HTR-8/SVneo (cell line): ENCODE results near the gene UPK3A.

Source experiments
- DNase-seq: peaks from one replicate; pipeline ENCODE4 v3.0.0; 2011; ENCODE audit warnings: low spot score, mixed read lengths; ENCODE audit not compliant: insufficient read length
- FAIRE-seq: peaks from 2 replicates; lab custom pipeline; 2011; peaks lifted over from hg19 to GRCh38; lab: Jason Lieb, UNC

The UPK3A gene

DNA sequence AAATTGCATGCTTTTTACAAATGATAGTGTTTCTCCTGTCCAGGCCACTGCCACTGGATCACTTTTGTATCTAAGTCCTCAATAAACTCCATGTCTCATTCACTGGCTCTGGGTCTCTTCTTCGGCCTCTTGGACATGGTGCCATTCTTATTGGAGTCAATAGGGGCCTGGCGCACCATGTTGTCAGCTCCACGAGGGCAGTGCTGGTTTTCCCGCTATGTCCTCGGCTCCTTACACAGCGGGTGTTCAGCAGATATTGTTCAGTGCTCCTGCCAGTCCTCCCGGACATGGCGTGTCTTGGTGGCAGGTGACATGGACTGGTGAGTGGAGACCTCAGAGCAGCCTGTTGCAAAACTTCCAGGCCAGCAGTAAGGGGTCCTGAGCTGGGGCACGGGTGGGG is 21.4 kb downstream of the UPK3A start:
- DNase-seq: no peak
- no peak for FAIRE-seq

DNA sequence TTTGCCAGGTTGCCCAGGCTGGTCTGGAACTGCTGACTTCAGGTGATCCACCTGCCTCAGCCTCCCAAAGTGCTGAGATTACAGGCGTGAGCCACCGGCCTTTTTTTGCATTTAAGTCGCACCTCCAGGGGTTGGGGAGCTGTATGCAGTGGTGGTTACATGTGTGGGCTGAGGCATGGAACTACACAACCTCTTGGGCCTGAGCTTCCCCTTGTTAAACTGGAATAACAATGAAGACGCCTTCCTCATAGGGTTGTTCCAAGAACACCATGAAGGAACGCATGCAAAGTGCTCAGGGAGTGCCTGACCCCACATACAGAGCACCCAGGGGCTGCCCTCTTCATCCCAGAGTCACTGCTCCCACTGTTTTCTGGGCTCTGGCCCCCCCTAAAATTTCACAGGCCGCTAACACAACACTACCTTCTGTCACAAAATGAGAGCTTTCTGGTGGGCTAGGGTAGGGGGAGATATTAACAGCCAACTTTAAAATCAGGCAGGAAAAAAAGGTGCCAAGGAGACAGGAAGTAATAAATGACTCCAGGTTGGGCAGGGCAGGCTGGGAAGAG is 23.7 kb downstream of the UPK3A start:
- DNase-seq (no peak), FAIRE-seq (no peak)

DNA sequence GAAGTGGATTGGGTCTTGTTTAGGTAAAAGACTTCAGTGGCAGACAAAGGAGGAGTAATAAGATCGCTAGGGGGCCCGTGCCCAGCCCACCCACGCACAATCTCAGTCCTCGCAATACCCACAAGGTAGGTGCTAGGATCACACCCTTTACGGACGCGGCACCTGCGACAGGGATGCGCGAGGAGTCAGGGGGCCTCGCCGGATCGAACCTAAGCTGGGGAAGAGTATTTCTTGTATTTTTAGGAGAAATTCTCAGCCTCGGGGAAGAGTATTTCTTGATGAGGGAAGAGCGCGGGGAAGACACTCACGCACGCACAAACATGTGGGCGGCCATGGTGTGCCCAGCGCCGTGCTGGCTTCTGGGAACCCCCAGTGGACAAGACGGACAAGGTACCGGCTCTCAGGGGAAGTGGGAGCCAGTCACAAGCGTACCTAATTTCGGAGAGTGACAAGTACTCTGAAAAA is 24.2 kb downstream of the UPK3A start:
- FAIRE-seq (no peak), DNase-seq (no peak)

DNA sequence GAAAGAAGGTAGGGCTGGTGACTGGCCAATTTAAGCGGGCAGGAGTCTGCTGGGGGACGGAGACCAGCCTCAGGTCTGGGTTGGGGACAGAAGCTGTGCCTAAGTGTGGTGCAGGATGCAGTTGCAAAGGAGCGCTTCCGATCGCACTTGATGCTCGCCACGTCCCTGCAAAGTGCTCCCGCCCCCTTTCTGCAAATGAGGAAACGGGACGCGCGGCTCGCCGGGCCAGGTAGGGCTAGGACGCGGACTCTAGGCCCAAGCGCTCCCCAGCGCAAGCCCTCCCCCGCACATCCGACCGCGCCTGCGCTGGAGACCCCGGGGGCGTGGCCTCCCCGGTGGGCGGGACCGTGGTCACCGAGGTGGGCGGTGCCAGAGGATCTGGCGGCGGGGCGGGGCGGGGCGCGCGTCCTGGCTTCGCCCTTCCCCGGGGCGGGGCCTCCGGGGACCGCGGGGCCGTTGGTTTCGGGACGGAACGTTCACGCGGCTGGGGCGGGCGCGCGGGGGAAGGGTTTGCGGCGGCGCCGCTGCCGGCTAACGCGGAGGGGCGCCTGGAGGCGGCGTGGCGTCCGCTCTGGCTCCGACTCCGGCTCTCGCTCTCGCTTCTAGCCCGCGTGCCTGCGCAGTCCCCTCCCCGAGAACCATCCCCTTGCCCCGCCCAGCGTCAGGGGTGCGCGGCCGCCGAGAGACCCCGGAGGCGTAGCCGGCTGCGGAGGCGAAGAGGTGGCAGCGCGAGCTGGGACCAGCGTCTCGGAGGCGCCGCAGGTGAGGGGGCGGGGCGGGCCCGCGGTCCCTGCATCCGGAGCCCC is 24.9 kb downstream of the UPK3A start, which contains the start of gene FAM118A:
FAM118A (plus strand) TSS at position 513 of the 806 bp plus-strand sequence. CDS start 12,446 bp downstream, outside the sequence.
- FAIRE-seq: peak; percentile 88
- peak; percentile 81 for DNase-seq

DNA sequence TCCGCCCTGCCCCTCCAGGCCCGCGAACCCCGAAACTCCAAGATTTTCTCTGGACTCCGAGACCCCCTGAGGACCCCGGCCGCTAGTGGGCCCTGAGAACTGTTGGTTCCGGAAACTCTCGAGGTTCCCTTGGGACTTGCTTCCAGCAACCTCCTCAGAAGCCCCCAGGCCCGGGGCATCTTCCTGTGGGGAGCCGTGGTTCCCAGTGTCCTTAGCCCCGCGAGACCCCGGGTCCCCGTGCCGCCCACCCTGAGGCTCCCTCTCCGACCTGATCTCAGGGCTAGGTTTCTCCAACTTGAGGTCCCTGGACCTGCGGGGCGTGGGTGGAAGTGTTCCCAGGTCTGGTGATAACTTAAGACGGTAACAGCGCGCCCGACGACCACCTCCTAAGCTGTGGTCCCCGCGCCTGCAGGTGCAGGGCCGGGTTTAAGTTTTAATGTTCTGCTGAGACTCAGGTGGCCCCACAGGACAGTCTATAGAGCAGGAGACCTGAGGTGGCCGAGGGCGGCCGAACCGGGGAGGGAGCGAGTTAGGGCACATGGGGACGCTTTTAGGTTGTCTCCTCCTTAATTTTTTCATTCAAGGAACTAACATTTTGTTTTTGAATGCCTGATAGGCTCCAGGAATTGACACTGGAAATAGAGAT is 25.7 kb downstream of the UPK3A start:
- FAIRE-seq: no peak

DNA sequence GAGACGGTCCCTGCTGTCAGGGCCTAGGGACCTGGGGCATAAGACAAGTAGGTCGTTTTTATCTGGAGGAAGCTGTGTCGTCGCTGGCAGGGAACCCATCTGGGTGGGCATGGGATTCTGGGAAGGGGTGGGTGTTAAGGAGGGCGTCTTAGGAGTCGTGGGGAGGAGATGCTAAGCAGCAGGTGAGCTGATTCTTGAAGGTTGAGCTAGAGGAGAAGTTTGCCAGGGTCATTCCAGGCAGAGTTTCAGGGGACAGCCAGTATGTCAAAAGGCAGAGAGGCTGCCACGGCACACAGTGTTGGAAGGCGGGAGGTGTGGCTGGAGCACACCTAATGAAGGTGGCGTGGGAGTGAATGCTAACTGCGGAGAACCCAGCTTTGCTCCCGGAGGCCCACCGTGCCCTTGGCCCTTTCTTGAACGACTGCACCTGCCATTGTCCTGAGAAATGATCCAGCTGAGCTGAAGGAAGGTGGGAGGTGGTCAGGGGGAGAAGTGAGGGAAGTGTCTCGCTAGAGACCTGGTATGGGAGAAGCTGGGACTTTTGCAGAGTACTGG is 26.3 kb downstream of the UPK3A start:
- no peak for FAIRE-seq
- DNase-seq: no peak

More for the DNA sequence above, 25.7 kb downstream of the UPK3A start:
- DNase-seq: no peak

DNA sequence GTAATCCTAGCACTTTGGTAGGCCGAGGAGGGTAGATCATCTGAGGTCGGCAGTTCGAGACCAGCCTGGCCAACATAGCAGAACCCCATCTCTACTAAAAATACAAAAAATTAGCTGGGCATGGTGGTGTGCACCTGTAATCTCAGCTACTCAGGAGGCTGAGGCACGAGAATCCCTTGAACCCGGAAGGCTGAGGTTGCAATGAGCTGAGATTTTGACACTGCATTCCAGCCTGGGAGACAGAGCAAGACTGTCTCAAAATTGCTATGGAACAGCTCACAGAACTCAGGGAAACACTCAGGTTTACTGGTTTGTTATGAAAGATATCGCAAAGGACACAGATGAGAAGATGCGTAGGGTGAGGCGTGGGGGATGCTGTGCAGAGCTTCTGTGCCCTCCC is 27.7 kb downstream of the UPK3A start:
- FAIRE-seq (no peak), DNase-seq (no peak)

DNA sequence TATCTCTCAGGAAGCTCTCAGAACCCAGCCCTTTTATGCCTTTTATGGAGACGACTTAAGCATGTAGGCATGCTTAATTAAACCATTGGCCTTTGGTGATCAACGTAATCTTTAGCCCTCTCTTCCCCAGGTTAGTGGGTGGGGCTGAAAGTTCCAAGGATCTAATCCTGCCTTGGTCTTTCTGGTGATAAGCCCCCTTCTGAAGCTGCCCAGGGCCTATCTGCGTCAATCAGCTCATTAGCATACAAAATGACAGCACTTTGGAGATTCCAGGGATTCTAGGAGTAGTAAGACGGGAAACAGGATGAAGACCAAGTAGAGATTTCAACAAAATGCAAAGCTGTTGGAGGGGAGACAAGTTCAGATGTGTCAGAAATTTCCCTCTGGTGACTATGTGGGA is 28.1 kb downstream of the UPK3A start:
- DNase-seq (no peak), FAIRE-seq (no peak)

DNA sequence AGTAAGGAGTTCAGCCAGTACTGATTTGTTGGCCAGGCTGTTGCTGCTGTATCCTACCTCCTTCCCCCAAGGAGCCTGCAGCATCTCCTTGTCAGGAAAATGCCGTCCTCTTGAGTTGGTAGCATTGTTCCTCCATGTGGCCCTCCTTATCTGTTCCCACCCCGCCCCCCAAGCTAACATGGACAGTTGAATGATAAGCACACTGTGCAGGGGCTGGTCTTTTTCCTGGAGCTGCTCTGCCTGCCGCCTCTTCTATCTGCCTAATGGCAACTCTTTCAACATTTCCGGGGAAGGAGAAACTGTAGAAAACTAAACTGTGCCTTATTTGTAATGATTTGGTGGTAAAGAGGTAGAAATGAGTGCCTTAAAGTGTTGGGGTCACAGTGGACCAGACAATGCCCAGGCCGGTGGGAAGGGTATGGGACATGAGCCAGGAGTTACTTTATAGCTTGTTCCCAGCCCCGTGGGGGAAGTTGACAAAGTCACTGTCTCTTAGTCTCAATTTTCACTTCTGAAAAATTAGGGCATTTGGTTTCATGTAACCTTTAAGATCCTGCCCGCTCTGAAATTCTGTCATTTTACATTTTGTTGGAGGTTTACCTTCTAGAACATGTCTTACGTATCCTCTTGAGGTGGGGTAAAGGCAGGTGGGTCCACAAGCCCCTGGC is 29.4 kb downstream of the UPK3A start:
- FAIRE-seq (no peak), DNase-seq (no peak)

DNA sequence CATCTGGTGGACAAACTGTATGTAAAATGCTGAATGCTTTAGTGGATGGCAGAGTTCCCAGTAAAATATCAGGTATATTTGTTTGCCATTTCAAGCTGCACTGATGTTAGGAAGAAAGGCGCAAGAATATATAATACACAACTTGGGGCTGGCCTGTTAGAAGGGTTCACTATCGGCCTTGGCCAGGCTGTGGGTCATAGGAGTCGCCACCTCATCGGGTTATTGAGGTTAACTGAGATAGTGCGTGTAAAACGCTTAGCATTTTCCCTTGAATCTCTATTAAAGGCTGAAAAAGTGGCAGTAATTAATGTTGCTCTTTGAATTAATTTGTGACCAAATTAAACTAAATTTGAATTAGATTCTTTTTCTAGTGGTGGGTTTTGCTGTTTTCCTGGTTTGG is 30.0 kb downstream of the UPK3A start:
- no peak for FAIRE-seq
- no peak for DNase-seq

DNA sequence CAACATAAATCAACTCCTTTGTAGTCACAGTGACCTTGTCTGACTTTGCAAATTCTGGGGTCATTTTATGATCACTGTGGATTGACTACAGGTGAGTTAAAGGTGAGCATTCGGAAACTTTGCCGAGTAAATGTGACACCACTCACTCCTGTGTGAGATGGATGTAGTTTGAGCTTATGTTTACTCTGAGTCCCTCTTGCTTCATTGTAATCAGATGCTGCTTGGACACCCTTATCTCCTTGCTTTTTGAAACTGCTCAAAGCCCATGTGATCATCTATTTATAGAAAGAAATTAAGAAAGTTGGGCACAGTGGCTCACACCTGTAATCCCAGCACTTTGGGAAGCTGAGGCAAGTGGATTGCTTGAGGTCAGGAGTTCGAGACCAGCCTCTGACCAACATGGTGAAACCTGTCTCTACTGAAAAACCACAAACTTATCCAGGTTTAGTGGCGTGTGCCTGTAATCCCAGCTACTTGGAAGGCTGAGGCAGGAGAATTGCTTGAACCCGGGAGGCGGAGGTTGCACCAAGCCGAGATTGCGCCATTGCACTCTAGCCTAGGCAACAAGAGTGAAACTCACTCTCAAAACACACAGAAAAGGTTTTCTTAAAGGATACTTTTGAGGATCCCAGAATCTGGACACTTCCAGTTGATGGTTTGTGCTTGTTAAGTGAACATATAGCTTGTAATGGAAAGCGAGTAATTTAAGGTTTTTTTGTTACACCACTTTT is 32.2 kb downstream of the UPK3A start:
- FAIRE-seq (no peak), DNase-seq (no peak)

DNA sequence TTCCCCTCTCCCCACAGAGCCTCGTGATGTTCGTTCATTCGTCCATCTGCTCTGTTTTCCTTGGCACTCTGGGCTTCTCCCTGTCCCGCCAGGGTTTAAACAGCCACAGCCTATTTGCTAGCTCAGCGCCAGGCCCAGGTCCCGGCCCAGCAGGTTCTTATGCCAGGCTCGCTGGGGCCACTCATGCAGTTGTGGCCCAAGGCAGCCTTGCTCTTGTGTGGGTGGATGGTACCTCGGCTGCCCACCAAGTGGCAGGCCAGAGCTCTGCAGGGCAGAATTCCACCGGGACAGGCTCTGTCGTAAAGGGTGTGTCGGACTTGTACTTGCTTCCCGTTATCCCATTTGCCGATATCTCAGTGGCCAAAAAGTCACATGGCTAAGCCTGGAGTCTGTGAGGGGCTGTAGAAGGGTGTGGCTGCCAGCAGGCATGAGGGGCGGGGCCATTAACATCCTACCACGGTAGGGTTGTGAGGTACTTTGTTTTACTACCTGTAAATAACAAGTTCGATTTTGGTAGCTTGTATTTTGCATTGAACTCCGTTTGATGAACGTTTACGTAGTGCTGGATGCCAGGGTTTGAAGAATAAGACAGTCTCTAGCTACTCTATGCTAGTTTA is 32.9 kb downstream of the UPK3A start:
- FAIRE-seq (no peak), DNase-seq (no peak)

DNA sequence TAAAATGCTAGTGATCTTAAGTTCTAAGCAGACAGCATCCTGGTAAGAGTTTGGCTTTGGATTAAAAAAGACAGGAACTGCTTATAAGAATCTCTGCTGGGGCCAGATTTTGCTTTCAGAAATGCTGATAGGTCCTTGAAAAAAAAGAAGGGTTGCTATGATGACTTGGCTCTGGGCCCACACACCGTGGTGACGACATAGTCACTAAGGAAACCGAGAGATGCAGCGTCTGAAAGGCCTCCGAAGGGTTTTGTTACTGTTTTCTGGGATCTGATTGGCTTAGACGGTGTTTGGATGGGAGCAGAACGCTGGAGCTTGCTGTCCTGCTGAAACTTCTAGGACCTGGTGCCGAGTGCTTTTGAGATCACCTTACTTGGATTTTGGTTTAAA is 33.4 kb downstream of the UPK3A start:
- FAIRE-seq (no peak), DNase-seq (no peak)

DNA sequence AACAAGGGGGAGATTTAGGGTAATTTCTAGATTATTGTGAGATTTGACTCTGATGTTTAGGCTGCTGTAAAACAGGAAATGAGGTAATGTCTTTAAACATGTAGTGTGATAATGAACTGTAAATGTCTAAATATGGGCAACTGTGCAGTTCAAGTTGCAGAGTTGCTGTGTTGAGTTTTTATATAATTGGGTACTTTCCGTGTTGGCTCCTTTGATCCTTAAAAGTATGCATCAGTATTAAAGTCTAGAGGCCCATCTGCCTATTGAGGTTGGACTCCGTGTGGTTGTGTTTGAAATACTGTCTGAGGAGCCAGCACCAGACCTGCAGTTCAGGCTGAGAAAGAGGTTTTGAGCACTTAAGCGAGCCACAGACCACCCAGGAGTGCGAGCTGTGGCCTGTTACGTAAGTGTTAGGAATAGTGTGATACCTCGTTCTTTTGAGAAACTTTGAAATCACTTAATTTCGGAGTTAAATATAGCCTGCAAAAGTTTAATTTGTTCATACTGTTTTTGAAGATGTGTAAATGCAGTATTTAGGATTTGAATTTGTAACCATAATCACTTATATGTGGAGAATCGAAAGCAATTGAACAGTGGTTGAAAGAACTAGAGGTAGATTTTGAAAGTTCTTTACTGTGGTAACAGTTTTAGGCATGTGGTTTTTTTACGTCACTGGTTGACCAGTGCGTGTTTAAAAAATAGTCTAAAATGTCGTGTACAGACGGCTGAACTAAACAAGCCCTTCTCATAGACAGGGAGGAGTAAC is 34.0 kb downstream of the UPK3A start:
- FAIRE-seq (no peak), DNase-seq (no peak)

DNA sequence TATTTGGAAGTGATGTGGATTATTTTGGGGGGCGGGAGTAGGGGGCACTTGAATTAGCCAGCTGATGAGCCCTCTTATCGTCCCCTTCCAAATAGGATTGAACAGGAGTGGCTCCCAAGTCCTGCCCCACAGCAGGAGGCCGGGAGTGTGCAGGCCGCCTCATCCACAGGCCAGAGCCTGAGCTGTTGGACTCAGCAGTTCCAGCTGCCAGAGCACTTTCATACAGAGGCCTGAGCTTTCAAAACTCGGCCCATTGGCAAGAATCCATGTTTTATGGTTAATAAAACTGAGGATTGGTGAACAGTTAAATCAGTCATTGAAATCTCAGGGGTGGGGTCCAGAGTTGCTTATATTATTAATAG is 34.6 kb downstream of the UPK3A start:
- no peak for FAIRE-seq
- no peak for DNase-seq

DNA sequence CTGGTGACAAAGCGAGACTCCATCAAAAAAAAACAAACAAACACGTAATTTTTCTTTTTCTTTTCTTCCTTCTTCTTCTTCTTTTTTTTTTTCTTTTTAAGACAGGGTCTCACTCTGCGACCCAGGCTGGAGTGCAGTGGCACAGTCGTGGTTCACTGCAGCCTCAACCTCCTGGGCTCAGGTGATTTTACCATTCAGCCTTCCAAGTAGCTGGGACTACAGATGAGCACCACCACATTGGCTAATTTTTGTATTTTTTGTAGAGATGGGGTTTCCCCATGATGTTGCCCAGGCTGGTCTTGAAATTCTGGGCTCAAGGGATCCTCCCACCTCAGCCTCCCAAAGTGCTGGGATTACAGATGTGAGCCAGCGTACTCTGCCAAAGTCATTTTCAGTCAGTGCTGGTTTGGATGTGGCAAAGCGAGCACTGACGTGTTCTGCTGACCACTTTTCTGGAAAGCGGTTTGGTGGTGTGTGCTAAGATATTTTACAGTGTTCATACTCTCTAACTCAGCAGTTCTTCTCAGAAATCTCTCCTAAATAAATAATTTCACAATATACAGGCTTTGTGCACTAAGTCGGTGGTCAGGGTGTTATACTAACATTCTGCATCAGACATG is 35.7 kb downstream of the UPK3A start:
- DNase-seq (no peak), FAIRE-seq (no peak)

DNA sequence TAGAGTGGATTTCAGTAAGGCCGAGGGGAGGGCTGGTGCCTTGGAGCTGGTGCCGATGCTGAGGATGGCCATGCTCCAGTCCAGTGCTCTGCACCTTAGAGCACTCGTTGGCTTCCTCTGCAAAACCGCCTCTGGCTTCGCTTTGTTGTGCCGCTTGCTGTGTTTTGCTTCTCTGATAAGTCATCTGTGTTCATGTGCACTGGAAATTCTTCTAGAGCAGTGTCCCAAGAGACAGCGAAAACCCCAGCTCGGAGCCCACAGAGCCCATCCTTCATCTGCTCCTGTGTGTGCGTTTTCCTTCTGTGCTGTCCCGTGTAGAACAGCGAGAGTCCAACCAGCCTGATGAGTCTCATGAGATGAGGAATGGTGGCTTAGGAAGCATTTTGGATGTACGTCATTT is 37.1 kb downstream of the UPK3A start:
- DNase-seq: no peak
- FAIRE-seq: no peak

DNA sequence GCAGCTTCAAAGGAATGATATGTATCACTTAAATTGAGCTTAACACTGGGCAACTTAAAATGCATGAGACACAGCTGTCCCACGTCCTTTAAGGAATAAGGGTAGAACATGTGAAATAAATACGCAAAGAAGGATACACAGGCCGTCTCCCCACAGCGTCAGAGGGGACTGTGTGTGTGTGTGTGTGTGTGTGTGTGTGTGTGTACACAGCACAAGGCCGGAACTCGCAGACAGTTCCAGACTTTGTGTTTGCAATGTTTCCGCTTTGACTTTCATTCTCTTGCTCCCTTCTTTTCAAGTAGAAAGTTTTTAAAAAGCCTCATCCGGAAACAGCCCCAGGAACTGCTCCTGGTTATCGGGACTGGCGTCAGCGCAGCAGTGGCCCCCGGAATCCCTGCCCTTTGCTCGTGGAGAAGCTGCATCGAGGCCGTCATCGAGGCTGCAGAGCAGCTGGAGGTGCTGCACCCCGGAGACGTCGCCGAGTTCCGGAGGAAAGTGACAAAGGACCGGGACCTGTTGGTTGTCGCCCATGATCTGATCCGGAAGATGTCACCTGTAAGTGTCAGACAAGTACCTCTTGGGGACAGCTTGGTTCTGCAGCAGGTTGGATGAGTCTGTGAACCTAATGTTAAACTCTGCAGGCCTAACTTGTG is 38.2 kb downstream of the UPK3A start:
- no peak for DNase-seq
- FAIRE-seq: no peak
